HG03159 (cell line): ENCODE data around the gene STARD13.

Experiments used
- ATAC-seq: cut with Tn5 transposase; IDR thresholded peaks from one replicate; pipeline ENCODE4 v1.9.1; 2021; ENCODE audit warnings: mild to moderate bottlenecking, moderate library complexity; ENCODE audit not compliant: unreplicated experiment

The STARD13 gene

DNA sequence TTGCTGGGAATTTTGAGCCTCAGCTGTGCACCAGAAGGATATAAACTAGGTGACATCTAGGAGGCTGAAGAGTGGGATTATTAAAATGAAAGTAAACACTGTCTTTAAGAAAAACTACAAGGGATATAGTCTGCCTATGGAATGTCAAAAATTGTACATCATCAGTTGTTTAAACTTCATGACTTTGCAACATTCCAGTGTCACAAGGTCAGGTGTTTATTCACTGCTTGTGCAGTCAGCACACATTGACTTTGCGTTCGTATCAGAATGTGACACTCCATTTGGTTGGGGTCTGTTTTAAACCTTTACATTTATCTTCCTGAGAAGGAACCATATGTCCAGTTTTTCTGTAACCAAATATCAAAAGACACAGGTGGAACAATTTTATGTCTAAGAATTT is 183.7 kb downstream of the STARD13 start:
- ATAC-seq, result no peak

- no peak for ATAC-seq
Observed at GRCh38 chr13:33100886-33101285, 184.7 kb downstream of the STARD13 start.

DNA sequence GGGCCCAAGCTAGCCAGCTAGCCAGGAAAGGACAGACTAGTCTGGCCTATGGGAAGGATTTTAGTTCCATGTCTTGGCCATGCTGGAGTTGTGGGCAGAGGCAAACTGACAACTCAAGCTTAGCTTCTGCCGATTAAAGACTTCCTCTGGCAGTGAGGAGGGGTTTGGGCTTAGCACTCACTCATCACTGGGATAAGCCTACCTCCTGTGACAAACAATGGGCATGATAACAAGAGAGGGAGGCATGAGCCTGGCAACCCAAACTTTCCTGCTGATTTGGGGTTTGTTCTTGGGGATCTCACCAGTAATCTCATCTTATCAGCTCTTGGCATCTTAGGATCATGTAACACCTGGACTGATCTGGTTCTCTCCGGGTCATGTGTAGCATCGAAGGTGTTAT is 185.7 kb downstream of the STARD13 start:
- ATAC-seq, result no peak

DNA sequence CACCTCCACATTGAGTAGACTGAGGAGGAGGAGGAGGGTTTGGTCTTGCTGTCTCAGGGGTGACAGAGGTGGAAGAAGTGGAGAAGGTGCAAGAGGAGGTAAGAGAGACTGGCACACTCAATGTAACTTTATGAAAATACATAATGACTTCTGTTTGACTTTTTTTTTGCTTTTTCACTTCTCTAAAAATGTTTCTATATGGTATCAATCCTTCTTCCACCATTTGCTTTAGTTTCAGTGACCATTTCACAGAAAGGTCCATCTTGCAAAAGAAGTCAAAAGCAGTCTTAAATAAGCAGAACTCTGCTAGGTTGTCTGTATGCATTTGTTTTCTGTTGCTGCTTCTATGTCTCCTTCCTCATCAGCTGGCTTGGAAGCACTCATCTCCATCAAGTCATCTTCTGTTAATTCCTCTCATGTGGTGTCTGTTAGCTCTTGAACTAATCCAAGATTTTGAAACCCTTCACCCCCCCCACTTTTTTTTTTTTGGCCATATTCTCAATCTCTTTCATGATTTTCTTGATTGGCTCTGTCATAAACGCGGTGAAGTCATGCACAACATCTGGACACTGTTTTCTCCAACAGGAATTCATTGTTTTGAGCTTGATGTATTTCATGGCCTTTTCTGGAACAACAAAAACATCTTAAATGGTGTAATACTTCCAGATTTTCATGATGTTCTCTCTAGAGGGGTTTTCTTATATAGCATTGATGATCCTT is 188.5 kb downstream of the STARD13 start:
- peak; percentile 54 for ATAC-seq

DNA sequence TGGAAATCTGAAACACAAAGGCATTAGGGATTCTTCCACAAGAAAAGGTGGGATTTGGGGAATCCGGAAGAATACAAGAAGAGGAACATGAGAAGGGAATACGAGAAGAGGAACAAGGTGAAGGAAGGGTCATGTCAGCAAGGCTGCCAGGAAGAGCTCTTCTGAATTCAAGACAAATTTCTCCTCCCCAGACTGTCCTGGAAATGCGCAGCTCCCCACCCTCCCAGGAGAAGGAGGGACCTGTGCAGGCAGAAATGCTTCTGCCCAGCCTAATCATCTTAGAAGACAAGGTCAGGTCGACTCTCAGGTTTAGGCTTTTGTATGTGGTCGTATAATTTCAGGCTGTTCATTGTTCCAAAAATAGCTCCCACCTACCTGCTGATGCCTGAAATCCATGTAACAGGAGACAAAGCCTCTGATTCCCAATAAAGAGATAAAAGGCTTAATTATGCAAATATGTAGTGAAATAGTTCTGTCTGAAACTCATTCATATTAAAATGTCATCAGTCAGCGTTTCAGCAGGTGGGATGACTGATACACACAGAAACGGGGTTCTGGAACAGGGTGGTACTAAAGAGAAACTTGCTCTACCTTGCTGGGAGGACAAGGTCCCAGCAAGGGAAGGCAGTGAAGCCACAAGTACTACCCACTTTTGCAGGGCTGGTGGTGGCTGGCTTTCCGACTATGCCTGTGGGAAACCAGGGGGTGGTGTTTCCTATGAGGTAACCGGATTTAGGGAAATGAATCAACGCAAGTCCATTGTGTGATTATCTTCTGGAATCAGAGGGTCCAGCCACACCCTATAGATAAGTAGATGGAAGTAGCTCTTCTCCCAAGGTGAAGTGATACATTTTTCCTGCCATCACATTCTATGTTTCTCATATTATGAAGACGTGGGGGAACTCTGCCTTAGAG is 193.2 kb downstream of the STARD13 start:
- ATAC-seq, result no peak

GRCh38 chr13:33091415-33091774 is 194.2 kb downstream of the STARD13 start:
- ATAC-seq, result no peak

GRCh38 chr13:33090755-33091414 is 194.7 kb downstream of the STARD13 start:
- no peak for ATAC-seq

- ATAC-seq, result no peak
Observed at GRCh38 chr13:33089311-33089710, 196.2 kb downstream of the STARD13 start.

GRCh38 chr13:33087790-33088189 is 197.8 kb downstream of the STARD13 start:
- no peak for ATAC-seq

GRCh38 chr13:33087091-33087490 is 198.5 kb downstream of the STARD13 start:
- no peak for ATAC-seq

GRCh38 chr13:33083054-33083453 is 202.5 kb downstream of the STARD13 start:
- no peak for ATAC-seq

- ATAC-seq, result no peak
Observed at GRCh38 chr13:33081666-33082065, 203.9 kb downstream of the STARD13 start.

GRCh38 chr13:33080972-33081590 is 204.5 kb downstream of the STARD13 start:
- no peak for ATAC-seq

DNA sequence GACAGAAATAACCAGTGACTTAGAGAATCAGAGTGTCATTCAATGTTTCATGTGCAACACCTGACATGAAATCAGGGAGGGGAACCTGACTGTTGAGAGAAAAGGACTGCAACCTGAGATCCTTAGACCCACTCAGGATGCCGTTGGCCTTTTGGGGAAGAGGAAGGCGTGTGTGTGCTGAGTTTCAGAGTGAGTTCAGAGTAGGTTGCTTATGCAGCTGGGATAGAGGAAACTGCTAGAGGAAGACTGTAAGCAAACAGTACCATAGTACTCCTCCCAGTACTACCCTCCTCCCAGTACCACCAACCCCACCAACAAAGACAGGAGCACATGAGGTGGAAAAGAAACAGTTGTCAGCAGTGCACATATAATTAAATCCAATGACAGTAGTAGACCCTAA is 205.6 kb downstream of the STARD13 start:
- no peak for ATAC-seq

- no peak for ATAC-seq
Observed at GRCh38 chr13:33078263-33078662, 207.3 kb downstream of the STARD13 start.

DNA sequence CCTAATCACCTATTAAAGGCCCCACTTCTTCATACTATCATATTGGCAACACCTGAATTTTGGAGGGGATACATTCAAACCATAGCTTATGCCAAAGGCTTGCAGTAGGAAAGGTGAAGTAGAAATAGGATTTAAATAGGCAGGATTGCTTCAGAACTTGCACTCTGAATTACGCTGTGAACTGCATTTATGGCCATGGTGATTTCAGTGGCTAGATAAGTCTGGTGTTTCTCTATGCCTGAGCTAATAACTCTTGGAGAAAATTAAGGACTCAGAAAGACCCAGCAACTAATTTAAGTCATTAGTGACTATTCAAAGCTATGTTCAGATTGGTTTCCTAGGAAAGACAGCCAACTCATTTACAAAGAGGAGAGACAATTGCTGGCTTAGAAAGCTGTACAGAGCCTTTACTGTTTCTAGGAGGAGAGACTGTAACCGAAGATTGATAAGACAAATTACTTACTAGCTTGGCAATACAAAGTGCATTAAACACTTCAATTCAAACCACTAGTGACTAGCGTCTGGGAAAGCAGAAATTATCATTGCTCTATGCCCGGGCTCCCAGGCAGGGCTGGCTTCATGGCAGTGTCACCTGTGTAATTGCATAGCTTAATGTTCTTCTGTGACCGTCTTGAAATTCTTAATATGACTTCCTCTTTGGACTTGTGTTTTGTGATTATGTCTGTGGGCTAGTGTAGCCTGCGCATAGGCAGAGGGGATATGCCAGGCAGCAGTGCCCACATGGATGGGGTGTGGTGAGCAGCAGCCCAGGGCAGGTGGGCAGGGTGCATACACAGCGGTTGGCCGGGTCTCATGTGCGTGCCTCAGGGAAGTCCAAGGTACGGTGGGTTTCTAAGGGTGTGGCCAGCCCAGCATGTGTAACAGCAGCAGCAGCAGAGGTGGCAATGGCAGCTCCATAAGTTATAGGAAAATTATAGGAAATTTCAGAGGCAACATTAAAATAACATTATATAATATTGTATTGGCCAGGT is 209.3 kb downstream of the STARD13 start:
- ATAC-seq, result no peak

- ATAC-seq, result no peak
Observed at GRCh38 chr13:33073338-33073737, 212.2 kb downstream of the STARD13 start.

DNA sequence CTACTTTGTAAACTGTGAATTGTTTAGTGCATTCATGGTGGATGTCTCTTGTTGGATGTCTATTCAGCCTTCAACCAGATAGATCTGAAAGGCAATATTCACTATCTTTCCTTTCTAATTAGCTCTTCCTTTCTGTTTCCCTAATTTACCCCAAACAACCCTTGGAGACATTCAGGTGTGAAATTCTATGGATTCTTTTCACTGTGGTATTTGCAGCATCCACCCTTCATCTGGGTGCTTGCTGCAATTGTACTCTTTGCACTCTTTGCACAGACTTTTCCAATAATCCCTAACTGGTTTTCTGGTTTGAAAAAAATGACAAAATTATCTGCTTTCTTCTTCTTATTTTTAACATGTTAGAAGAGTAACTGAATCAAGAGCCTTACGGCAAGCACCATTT is 212.8 kb downstream of the STARD13 start:
- ATAC-seq, result no peak

DNA sequence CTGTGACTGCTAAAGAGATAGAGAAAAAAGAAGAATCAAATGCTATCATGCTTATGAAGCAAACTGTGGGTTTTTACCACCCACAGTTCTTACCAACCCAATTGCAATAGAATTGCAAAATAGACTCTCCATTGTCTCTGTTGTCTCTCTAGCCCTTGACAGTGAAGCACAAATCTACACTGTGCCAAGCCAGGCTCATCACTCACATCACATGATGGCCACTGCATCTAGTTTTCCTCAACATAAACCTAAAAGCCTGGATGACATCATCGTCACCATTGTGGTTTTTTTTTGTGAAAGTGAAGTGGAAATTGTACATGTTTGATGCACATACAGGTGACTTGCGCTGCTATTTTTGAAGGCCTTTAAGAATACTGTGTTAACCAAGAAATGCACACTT is 213.3 kb downstream of the STARD13 start:
- no peak for ATAC-seq

GRCh38 chr13:33070713-33071112 is 214.8 kb downstream of the STARD13 start:
- ATAC-seq, result no peak
